Left renal cortex interstitium (tissue), 4 donors: ENCODE data around the gene HEXIM1. TPM values are rescaled to one million over a fixed set of nuclear protein-coding genes. Genes with fewer than 3 reads are reported as not detected.

Experiments
- DNase-seq, 4 donors: peaks; one replicate each; pipeline ENCODE4 v3.0.0-alpha.2; 2013; ENCODE audit warnings: low read depth in 4 of 4, low spot score in 2 of 4, missing footprints in 1 of 4
- polyA plus RNA-seq, 4 donors: library from polyadenylated mRNA; unstranded; fragments of 120-200 nt; gene quantifications; one replicate each; pipeline ENCODE4 v1.2.1, GENCODE V29; 2013; ENCODE audit not compliant: insufficient read length in 4 of 4

HEXIM1 gene
- polyA plus RNA-seq, 4 donors = 36.3 to 44.6 (median 43.1) TPM

- DNase-seq = no peak
Measured at GRCh38 chr17:45144199-45145034, 3.9 kb upstream of the HEXIM1 start.

- DNase-seq = no peak
Measured at GRCh38 chr17:45145035-45145389, 3.3 kb upstream of the HEXIM1 start.

DNA sequence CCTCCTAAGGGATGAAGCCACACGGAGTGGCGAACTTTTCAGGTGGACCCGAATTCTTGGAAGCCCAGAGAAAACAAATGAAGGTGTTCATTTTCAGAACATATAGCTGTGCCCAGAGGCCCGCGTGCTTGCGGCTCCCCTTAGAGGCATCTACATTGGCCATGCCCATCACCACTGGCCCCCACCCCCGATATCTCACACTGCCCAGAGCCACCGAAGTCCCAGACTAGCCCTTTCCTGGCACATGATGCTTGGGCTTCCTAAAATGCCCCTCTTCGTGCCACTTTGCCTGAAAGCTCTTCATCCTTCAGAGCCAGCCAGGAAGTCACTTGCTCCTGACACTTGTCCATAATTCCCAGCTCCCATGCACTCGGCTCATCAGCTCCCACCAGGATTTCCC lies 2.1 kb upstream of the HEXIM1 start:
- no peak for DNase-seq

GRCh38 chr17:45146592-45146889 lies 1.7 kb upstream of the HEXIM1 start:
- DNase-seq = no peak

- peak in 1 of 4 donors; percentile 69 for DNase-seq
Measured at GRCh38 chr17:45146890-45147580, 1.2 kb upstream of the HEXIM1 start.

GRCh38 chr17:45147581-45148182 lies 593 bp upstream of the HEXIM1 start:
- DNase-seq = peak; percentile 85 to 98 (median 91)

DNA sequence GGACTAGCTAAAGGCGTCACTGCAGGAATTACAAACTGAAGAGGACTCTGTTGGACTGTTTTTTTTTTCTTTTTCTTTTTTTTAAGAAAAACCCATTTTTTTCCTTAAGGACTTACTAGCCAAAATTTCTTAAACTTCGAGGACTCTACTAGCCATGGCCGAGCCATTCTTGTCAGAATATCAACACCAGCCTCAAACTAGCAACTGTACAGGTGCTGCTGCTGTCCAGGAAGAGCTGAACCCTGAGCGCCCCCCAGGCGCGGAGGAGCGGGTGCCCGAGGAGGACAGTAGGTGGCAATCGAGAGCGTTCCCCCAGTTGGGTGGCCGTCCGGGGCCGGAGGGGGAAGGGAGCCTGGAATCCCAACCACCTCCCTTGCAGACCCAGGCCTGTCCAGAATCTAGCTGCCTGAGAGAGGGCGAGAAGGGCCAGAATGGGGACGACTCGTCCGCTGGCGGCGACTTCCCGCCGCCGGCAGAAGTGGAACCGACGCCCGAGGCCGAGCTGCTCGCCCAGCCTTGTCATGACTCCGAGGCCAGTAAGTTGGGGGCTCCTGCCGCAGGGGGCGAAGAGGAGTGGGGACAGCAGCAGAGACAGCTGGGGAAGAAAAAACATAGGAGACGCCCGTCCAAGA lies 878 bp downstream of the HEXIM1 start:
- peak in 2 of 4 donors; percentile 77 to 88 for DNase-seq

DNA sequence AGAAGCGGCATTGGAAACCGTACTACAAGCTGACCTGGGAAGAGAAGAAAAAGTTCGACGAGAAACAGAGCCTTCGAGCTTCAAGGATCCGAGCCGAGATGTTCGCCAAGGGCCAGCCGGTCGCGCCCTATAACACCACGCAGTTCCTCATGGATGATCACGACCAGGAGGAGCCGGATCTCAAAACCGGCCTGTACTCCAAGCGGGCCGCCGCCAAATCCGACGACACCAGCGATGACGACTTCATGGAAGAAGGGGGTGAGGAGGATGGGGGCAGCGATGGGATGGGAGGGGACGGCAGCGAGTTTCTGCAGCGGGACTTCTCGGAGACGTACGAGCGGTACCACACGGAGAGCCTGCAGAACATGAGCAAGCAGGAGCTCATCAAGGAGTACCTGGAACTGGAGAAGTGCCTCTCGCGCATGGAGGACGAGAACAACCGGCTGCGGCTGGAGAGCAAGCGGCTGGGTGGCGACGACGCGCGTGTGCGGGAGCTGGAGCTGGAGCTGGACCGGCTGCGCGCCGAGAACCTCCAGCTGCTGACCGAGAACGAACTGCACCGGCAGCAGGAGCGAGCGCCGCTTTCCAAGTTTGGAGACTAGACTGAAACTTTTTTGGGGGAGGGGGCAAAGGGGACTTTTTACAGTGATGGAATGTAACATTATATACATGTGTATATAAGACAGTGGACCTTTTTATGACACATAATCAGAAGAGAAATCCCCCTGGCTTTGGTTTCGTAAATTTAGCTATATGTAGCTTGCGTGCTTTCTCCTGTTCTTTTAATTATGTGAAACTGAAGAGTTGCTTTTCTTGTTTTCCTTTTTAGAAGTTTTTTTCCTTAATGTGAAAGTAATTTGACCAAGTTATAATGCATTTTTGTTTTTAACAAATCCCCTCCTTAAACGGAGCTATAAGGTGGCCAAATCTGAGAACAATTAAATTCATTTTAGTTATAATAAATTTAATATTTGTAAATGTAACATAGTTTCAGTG lies 1.7 kb downstream of the HEXIM1 start:
- peak in 1 of 4 donors; percentile 65 for DNase-seq

- DNase-seq = no peak
Measured at GRCh38 chr17:45150911-45151809, 2.9 kb downstream of the HEXIM1 start.

DNA sequence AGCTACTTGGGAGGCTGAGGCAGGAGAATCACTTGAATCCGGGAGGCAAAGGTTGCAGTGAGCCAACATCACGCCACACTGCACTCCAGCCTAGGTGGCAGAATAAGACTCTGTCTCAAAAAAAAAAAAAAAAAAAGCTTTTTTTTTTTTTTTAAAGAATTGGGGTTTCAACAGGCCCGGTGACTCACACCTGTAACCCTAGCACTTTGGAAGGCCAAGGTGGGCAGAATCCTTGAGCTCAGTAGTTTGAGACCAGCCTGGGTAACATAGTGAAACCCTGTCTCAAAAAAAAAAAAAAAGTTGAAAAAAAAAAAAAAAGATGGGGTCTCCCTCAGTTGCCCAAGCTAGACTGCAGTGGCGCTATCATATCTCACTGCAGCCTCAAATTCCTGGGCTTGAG lies 6.8 kb downstream of the HEXIM1 start:
- DNase-seq = no peak

- DNase-seq = no peak
Measured at GRCh38 chr17:45155483-45155882, 7.2 kb downstream of the HEXIM1 start.

DNA sequence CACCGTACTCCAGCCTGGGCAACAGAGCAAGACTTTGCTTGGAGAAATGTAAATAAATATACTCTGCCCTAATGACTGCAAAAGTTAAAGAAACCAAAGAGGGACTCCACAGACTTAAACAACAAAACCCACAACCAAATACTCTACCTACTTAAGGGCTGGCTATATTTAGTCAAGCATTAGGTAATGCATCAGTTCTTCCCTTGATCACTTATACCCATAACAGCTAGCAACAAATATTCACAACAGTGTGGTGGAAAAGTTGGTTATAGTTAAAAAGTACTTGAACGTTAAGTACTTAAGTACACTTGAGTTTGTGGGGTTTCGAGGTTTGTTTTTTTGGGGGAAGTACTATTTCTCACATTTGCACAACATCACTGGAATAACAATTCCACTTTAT lies 8.0 kb downstream of the HEXIM1 start:
- no peak for DNase-seq

DNA sequence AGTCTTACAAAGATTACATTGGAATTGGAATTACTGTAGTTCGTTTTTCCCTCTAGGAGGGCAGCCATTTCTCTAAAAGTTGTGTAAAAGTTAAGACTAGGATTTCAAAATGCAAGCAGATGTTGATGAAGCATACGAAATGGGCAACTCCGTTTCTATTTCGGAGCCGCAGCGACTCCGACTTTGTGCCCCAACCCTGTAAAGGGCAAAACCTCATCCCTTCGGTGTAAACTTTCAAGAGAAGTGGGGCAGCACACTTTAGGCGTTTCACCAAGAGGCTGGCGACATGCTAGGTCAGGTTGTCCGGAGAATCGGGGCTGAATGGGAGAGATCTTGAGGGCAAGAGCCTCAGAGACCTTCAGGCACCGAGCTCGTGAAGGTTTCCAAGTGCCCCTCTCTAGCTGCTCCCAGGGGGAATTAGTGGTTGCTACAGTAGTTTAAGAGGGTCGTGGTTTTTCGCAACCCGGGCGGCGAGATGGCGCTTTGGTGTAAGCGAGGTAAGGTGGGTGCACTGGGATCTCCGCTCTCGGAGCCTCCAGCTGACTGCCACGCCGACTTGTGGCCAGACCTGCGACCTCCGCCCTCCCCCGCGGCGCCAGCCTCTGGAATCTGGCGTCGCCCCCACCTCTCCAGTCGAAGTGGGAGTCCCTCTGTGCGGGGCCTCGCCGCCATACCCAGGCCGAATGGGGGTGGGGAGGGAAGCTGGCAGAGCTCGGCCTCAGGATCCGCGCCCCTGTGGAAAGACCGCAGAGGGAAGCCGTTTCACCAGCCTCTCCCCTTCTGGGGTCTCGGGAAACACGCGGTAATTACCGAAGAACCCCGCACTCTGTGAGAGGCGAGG lies 12.4 kb downstream of the HEXIM1 start:
- peak in 1 of 4 donors; percentile 70 for DNase-seq

DNA sequence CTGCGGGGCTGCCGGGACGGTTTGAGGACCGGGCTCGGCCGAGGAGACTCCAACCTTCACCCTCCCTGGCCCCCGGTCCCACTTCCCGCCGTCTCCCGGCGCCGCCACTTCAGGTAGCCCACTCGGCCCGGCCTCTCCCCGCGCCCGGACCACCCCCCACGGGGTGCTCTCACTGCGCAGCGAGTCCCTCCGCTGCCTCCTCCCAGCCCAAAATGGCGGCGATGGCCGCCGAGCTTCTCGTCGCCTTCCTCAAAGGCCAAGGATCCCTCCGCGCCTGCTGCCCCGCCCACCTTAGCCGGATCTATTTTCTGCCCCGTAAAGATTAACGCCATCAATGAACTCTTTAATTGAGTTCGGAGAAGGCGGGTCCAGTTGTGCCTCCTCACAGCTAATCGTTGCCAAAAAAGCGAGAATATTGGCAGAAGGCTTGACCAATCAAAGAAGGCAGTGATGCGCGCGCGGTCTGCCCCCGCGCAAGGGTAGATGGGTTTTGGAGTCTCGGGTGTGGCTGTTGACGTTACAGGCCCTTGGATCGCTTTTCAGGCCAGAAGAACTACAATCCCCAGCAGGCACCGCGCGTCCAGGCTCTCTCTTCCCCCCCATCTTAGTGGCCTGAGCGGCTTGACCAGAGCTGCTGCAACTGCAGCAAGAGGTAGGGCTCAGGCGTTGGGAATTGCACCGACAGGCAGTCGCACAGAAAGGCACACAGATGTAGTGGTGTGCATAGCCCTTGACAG lies 13.2 kb downstream of the HEXIM1 start, which contains the start of gene HEXIM2:
TSS of gene HEXIM2 (plus strand) at position 588 of the 737 bp plus-strand sequence. CDS start 919 bp downstream, outside the sequence.
- peak; percentile 99 to 100 (median 100) for DNase-seq

GRCh38 chr17:45162025-45162687 lies 13.9 kb downstream of the HEXIM1 start:
- DNase-seq = no peak

- no peak for DNase-seq
Measured at GRCh38 chr17:45164734-45165269, 16.5 kb downstream of the HEXIM1 start.
